NCI-H526 treated with DMSO at 0.1 percent for 48 hours (cell line): ENCODE data around the gene OXSM.

Source experiments
- DNase-seq: peaks from one replicate; lab custom pipeline; 2025; lab: John Stamatoyannopoulos, UW

OXSM gene

GRCh38 chr3:25804676-25805075 is 14.8 kb downstream of the OXSM start:
- DNase-seq, result no peak

GRCh38 chr3:25812644-25813043 is 22.8 kb downstream of the OXSM start:
- no peak for DNase-seq

DNA sequence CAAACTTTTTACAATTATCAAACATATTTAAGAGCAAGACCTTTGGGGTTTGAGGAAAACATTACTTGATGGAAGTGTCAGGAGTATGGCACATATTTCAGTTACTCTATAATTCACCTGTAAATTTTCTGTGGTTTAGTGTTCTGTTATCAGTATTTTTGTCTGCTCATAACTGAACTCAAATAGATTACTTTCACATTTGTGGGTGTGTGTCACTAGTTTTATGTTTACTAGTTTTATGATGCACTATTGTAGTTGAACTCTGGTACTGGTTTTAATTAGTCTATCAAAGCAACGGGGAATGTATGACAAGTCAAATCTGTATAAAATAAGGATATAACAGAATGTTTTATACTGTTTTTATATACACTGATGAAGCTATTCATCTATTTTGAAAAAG is 27.2 kb downstream of the OXSM start:
- DNase-seq, result no peak

GRCh38 chr3:25817638-25818037 is 27.7 kb downstream of the OXSM start:
- no peak for DNase-seq

- no peak for DNase-seq
Observed at GRCh38 chr3:25818335-25818734, 28.4 kb downstream of the OXSM start.

- no peak for DNase-seq
Observed at GRCh38 chr3:25820366-25820765, 30.5 kb downstream of the OXSM start.

DNA sequence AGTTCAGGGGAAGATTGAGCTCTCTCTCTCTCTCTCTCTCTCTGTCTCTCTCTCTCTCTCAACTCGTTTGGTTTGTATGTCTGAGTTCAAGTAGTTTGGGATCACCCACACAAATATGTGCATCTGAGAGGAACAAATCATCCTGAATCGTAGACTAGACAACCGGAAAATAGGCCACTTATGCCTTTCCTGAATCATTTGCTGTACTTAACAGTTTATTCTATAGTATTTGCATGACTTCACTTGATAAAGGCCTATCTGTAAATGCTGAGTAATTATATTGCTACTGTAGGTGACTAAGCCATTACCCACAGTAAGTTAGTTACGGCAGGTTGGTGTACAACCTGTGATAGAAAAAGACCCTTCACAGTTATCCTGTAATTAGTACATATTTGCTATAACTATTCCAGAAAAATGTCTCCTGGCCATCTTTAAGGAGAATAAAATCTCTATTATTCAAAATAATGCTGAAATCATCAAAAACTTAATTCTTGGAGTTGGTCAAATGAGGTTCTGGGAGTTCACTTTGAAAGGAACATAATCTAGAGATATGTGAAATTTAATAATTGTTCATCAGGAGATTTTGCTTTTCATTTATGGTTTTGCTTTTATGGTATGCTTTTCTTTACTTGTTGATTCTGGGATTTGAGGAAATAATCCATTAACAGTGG is 31.1 kb downstream of the OXSM start:
- DNase-seq, result no peak

GRCh38 chr3:25821746-25822573 is 32.1 kb downstream of the OXSM start:
- no peak for DNase-seq

GRCh38 chr3:25823314-25823713 is 33.4 kb downstream of the OXSM start:
- no peak for DNase-seq

DNA sequence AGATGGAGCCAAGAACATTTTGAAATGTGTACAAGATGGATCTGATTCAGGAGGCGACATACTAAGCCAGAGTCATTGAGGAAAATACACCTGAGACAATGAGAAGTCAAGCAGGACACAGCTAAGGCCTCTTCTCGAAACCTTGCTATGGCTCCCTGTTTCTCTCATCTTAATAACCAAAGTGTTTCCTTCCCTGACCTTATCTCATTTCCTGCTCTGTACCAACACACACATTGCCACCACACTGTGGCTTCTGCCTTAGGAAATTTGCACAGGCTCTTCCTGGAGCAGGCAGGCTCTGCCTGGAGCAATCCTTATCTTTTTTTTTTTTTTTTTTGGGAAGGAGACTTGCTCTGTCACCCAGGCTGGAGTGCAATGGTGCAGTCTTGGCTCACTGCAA is 36.6 kb downstream of the OXSM start:
- DNase-seq, result no peak

- DNase-seq, result no peak
Observed at GRCh38 chr3:25830373-25831280, 40.7 kb downstream of the OXSM start.

GRCh38 chr3:25831578-25831977 is 41.7 kb downstream of the OXSM start:
- no peak for DNase-seq

GRCh38 chr3:25834346-25834745 is 44.5 kb downstream of the OXSM start:
- no peak for DNase-seq

GRCh38 chr3:25836579-25836978 is 46.7 kb downstream of the OXSM start:
- DNase-seq, result no peak

DNA sequence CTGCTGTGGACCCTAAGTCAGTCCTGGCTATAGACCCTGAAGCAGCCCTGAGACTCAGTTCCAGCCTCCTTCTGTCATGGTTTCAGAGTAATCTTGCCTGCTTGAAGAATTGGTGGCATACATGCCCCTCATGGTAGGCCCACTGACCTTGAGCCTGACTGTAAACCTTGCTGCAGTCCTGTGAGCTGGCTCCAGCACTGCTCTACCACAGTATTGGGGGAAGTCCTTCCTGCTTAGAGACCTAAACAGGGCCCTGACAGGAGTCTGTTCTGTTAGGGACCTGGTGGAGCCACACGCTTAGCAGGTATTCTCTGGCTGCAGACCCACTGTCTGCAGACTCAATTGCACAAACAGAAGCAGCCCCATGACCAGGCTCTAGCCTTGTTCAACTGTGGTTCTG is 47.1 kb downstream of the OXSM start:
- DNase-seq, result no peak

- no peak for DNase-seq
Observed at GRCh38 chr3:25840099-25840498, 50.2 kb downstream of the OXSM start.

DNA sequence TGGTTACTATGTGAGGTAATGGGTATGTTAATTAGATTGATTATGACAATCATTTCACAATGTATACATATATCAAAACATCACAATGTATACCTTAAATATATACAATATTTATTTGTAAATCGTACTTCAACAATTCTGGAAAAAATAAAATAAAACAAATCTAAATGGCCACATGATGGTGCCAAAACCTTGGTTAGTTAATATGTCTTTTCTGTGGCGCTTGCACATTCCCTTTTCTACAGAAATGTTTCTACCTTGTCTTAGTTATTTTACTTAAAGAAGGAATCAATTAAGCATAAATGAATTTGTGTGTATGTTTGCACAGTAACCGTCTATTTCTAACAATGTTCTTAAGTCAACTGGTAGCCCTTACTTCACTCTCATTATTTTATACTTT is 53.4 kb downstream of the OXSM start:
- DNase-seq, result no peak
